ENCODE measurements around the gene AMIGO1.
"Not testable (repeated sequence)": the region's sequence is repeated elsewhere in the genome, so short reads cannot be mapped to it uniquely, and the experiment has no call there.

Gene AMIGO1

DNA sequence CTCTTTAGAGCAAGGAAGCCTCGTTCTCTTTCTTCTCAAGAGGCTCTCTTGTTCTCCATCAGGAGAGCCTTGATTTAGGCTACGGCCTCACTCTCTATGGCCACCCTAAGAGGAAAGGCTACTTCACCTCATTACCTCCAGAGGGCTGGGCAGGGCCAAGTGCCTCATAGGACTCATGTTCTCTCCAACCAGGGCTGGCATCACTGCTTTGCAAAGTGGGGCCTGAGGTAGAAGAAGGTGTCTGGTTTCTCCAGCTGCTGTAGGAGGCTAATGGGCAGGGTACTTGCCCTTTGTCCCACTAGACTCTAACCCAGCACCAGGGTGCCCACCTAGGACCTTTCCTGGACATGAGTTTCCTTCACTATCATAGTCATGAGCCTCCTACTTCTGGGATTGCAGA, 27.9 kb downstream of the AMIGO1 start:
- DNase-seq, result no peak

DNA sequence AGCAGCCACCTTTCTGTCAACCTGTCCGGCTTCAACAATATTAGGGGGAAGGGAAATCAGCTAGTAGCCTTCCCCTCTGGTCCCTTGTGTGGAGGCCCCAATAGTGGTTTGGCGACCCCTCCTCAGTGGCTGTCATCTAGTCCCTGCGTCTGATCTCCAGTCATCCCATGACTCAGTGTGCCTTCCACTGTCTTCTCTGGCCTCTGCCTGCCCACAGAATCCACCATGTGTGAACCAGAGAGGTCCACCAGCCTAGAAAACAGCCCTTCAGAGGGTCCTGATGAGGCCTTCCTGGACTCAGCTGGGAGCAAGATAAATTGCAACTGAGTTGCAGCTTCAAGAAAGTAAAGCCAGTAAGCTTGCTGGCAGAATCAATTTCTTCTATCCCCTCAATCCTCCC, 29.6 kb downstream of the AMIGO1 start:
- DNase-seq, result no peak

DNA sequence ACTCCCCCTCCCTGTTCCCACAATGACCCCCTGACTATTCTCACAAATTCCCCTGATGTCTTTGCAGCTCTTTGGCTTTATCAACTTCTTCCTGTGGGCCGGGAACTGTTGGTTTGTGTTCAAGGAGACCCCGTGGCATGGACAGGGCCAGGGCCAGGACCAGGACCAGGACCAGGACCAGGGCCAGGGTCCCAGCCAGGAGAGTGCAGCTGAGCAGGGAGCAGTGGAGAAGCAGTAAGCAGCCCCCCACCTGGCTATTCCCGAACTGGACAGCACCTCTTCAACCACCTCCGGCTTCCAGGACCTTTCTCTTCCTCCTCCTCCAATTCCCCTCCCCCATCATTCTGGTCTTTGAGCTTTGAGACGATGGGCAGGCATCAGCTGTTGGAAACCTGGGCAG, 30.2 kb downstream of the AMIGO1 start:
- DNase-seq, result no peak

- DNase-seq, result no peak
These were observed 30.7 kb downstream of the AMIGO1 start for GRCh38 chr1:109478806-109479205.

DNA sequence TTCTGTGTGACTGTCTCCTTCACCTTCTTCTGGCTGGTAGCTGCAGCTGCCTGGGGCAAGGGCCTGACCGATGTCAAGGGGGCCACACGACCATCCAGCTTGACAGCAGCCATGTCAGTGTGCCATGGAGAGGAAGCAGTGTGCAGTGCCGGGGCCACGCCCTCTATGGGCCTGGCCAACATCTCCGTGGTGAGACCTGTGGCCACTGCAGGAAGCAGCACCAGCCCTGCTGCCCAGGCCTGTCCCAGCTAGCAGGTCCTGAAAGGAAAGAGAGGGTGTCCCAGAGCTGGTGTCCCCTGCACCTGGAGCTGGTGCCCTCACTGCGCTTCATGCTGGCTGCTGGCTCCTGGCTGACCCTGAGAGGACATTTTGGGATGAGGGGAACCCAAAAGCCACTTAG, 31.7 kb downstream of the AMIGO1 start:
- DNase-seq, result no peak

GRCh38 chr1:109476825-109477224, 32.7 kb downstream of the AMIGO1 start:
- DNase-seq, result no peak

DNA sequence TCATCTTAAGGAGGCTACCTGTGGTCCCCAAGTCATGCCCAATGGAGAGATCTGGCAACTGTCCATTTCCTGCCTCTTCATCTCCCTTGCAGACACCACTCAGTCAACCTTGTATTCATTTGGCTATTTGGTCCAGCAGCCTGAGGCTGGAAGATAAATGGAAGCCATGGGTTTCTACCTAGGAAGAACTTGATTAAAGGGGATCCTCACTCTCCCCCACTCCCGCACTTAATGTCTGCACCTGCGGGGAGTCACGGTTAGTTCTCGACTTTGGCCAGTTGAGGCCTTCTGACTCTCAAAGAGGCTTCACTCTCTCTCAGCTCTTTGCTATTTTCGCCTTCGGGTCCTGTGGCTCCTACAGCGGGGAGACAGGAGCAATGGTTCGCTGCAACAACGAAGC, 34.3 kb downstream of the AMIGO1 start:
- no peak for DNase-seq

GRCh38 chr1:109474697-109475096, 34.8 kb downstream of the AMIGO1 start:
- DNase-seq, result no peak

DNA sequence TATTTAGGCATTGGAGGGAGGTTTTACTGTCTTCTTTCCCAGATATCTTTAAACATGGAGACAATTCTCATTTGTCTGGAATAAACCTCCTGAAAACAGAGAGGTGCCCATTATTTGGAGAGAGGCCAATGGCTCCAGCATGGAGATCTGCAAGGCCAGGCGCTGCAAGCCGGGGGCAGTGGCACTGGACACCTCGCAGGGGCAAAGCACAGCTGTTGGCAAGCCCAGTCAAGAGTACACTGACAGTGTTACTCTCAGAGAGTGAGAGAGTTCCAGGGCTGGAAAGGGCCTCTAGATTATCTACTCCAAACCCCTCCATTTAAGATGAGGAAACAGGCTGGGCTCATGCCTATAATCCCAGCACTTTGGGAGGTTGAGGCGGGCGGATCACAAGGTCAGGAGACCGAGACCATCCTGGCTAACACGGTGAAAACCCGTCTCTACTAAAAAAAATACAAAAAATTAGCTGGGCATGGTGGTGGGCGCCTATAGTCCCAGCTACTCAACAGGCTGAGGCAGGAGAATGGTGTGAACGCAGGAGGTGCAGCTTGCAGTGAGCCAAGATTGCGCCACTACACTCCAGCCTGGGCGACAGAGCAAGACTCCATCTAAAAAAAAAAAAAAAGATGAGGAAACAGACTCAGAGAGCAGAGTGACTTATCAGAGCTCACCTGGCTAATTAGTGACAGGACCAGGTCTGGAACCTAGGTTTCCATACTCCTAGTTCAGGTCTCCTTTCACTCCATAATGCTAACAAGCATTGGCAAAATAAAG, 36.1 kb downstream of the AMIGO1 start:
- DNase-seq, result not testable (repeated sequence)

- no peak for DNase-seq
These were observed 36.7 kb downstream of the AMIGO1 start for GRCh38 chr1:109472779-109473178.

- DNase-seq, result no peak
These were observed 39.3 kb downstream of the AMIGO1 start for GRCh38 chr1:109470245-109470644.

DNA sequence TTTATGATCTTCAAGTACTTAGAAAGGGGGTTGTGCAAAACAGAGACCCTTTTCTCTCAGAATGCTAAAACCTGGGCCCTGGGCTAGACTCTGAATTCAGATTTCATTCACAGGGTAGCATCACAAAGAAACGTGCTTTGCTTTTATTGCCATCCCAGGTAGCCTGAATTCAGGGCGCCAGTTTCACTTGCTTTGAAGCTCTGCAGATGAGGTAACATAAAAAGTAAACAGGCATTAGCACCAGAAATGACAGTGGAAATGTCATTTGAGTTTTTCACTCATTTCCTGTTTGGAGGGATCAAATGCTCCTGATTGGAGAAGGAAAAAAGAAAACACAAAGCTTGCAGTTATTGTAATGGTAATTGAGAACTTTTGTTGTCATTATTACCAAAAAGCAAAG, 40.6 kb downstream of the AMIGO1 start:
- DNase-seq, result no peak

GRCh38 chr1:109468061-109468460, 41.5 kb downstream of the AMIGO1 start:
- no peak for DNase-seq

DNA sequence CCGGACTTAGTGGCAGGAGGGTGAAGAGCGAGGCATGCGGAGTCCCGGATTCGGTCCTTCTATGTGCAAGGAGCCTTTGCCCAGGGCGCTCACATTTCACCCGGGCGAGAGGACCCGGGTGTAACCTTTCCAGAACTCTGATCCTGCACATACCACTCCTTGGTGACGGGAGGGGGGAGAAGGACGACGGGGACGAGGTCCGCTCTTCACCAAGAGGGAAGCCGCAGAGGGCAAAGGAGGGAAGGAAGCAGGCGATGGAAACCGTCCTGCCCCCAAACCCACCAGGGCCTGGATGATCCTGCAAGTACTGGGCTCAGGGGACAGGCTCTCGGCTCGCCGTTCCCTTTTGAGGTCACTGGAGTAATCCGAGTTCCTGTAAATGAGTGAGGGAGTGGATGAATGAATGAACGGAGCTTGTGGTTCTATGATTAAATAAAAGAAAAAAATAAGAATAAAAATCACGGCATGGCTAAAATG, 42.2 kb downstream of the AMIGO1 start:
- DNase-seq, result no peak

DNA sequence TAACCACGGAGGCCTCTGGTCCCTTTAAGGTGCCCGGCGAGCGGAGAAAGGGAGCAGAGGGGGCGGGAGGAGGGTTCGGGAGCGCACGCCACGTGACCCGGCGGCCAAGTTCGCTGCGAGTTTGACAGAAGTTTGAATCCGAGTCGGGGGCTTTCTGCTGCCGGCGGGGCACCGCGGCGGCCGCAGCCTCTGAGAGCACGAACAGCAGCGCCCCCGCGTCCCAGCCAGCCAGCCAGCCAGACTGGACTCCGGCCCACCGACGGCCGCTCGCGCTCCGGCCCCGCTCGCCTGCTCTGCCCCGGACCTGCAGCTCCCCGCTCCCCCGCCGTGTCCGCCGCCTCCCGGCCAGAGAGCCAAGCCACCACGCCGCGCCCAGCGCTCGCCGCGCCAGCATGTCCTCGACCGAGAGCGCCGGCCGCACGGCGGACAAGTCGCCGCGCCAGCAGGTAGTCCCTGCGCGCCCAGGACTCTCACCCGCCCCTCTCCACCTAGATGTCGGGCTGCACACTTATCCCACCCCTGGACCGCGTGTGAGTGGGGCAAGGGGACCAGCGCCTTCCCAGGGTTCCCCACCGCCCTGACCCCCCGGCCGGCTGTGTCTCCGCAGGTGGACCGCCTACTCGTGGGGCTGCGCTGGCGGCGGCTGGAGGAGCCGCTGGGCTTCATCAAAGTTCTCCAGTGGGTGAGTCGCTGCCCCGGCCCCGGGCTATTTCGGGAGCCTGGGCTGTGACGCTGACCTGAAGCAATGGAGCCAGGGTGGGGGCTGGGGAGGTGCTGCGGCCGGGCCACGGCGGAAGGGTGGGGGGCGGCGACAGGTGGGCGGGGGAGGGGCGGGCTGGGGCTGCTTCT, 42.9 kb downstream of the AMIGO1 start, which contains the start of gene SYPL2:
Gene SYPL2 (plus strand): TSS at position 95 of the 849 bp plus-strand sequence. CDS start 298 bp downstream, at position 393.
- DNase-seq, result no peak

DNA sequence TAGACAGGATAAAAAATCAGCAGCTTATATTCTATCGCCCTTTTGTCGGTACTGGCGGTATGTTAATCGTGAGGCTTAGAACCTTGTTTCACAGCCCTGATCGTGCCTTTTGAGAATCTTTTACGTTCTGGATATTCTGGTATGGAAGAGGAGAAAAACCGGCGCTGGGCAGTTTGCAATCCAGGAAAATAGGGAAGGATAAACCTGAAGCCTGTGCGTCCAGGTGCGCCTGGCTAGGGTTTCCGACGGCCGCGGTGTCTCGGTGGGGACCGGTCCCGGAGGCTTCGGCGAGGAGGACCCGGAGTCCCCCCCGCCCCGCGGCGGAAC, 43.4 kb downstream of the AMIGO1 start:
- no peak for DNase-seq

GRCh38 chr1:109457819-109458218, 51.7 kb downstream of the AMIGO1 start:
- DNase-seq, result no peak

DNA sequence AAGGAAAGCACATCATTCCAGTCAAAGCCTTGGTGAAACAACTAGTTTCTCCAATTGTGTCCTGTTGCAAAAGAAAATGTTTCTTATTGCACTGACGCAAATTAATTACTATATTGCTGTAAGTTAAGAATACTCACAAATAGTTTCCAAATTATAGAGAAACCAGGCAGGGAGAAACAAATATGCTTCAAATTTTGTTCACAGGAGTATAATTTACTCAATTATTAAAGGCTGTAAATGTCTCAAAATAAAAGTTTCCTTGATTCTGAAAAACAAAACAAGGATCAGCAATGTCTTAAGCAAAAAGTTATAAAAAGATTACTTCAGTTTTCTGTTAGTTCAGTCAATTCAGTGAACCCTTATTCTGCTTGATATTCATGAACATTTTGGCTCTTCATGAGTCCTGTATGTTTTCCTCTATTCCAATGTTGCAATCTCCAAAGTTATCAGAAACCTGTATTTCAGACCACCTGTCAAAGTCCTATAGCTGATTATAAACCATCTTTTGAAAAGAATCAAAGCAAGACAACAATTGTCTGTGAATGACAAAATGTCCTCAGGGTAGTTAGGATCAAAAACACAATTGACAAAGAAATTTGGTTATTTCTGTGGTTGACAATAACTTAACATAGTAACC, 54.9 kb downstream of the AMIGO1 start:
- no peak for DNase-seq

Data from GOT3 (cell line).